ENCODE measurements around the gene C2orf42. TPM values are rescaled to one million over a fixed set of nuclear protein-coding genes. Genes with fewer than 3 reads are reported as not detected.

The C2orf42 gene
- 7.0 to 9.8 TPM (median 8.2 TPM) in 5 replicates for total RNA-seq (2022; extraction: Qiagen RNA extraction; ENCODE audit: low read depth)

GRCh38 chr2:70190418-70191243 lies at the start of gene C2orf42:
TSS of gene C2orf42 (minus strand) at chr2:70191019. CDS start at chr2:70181985, 9,034 bp downstream.

Other genes with a start within 250 kb of the C2orf42 start
- 0.10 to 0.41 TPM (median 0.32 TPM) in 4 of 5 replicates, not detected in the other for gene ASPRV1, start 229.4 kb downstream of the C2orf42 start, total RNA-seq (2022; extraction: Qiagen RNA extraction; ENCODE audit: low read depth)
- 353 to 429 TPM (median 420 TPM) in 5 replicates for gene PCBP1, start 103.5 kb downstream of the C2orf42 start, total RNA-seq (2022; extraction: Qiagen RNA extraction; ENCODE audit: low read depth)
- gene TIA1, start 57.6 kb upstream of the C2orf42 start, total RNA-seq (2022; extraction: Qiagen RNA extraction; ENCODE audit: low read depth): 37.7 to 57.9 TPM (median 52.9 TPM) in 5 replicates
- gene PCYOX1, start 67.1 kb upstream of the C2orf42 start, total RNA-seq (2022; extraction: Qiagen RNA extraction; ENCODE audit: low read depth): 27.8 to 50.3 TPM (median 42.3 TPM) in 5 replicates
- gene SNRPG, start 102.7 kb upstream of the C2orf42 start, total RNA-seq (2022; extraction: Qiagen RNA extraction; ENCODE audit: low read depth): 317 to 462 TPM (median 362 TPM) in 5 replicates
- 89.1 to 121 TPM (median 94.4 TPM) in 5 replicates for gene FAM136A, start 111.0 kb upstream of the C2orf42 start, total RNA-seq (2022; extraction: Qiagen RNA extraction; ENCODE audit: low read depth)

Data from A549 treated with ZK216348 at 1 μM for 4 hours (cell line).